ENCODE data around the gene FCN2. TPM values are rescaled to one million over a fixed set of nuclear protein-coding genes. Genes with fewer than 3 reads are reported as not detected.

Gene FCN2
- total RNA-seq, 4 donors from 2014 or later, result not detected

GRCh38 chr9:134864821-134865190 lies 15.8 kb upstream of the FCN2 start:
- H3K27me3 ChIP-seq, result peaks cover 0 to 29% (median 0%) of the 10 kb centered on the region in 4 donors
- WGBS, result 85% methylated on average over 13 of the region's 13 CpGs
- intact Hi-C loops (cut with DNase I), result no loop called here
- H3K4me3 ChIP-seq, result no peak overlapping the region
- no peak for DNase-seq (ENCODE audit: extremely low spot score)
- H3K36me3 ChIP-seq, result no peaks in the 10 kb centered on the region
- peaks cover 0 to 13% (median 9%) of the 10 kb centered on the region in 4 donors for H3K4me1 ChIP-seq
- no peak for TF ChIP-seq EP300 (IDR thresholded peaks at IDR 0.05)
- no peak for TF ChIP-seq POLR2AphosphoS5 (IDR thresholded peaks at IDR 0.05)
- TF ChIP-seq, protein P1, sequence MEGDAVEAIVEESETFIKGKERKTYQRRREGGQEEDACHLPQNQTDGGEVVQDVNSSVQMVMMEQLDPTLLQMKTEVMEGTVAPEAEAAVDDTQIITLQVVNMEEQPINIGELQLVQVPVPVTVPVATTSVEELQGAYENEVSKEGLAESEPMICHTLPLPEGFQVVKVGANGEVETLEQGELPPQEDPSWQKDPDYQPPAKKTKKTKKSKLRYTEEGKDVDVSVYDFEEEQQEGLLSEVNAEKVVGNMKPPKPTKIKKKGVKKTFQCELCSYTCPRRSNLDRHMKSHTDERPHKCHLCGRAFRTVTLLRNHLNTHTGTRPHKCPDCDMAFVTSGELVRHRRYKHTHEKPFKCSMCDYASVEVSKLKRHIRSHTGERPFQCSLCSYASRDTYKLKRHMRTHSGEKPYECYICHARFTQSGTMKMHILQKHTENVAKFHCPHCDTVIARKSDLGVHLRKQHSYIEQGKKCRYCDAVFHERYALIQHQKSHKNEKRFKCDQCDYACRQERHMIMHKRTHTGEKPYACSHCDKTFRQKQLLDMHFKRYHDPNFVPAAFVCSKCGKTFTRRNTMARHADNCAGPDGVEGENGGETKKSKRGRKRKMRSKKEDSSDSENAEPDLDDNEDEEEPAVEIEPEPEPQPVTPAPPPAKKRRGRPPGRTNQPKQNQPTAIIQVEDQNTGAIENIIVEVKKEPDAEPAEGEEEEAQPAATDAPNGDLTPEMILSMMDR (IDR thresholded peaks at IDR 0.05), result no peak
- no peak for TF ChIP-seq POLR2A (IDR thresholded peaks at IDR 0.05; ENCODE audit: low read depth)
- no peak overlapping the region for H3K27ac ChIP-seq (replicated peaks in 1 of 4)
- H3K9me3 ChIP-seq, result no peaks in the 10 kb centered on the region

- TF ChIP-seq POLR2A (IDR thresholded peaks at IDR 0.05; ENCODE audit: low read depth) (no peak), EP300 (IDR thresholded peaks at IDR 0.05) (no peak), POLR2AphosphoS5 (IDR thresholded peaks at IDR 0.05) (no peak)
- TF ChIP-seq, protein P1 (IDR thresholded peaks at IDR 0.05), result no peak
- Histone ChIP-seq H3K4me1 (peaks cover 9 to 24% (median 14%) of the 10 kb centered on the region in 4 donors), H3K4me3 (no peak overlapping the region), H3K27ac (replicated peaks in 1 of 4) (no peak overlapping the region), H3K9me3 (no peaks in the 10 kb centered on the region), H3K36me3 (no peaks in the 10 kb centered on the region), H3K27me3 (peaks cover 0 to 62% (median 0%) of the 10 kb centered on the region in 4 donors)
- 92% methylated on average over 18 of the region's 22 CpGs for WGBS
- intact Hi-C loops (cut with DNase I), result no loop called here
- DNase-seq (ENCODE audit: extremely low spot score), result no peak
Measured at GRCh38 chr9:134867917-134868750, 12.5 kb upstream of the FCN2 start.

- H3K27ac ChIP-seq (replicated peaks in 1 of 4), result no peak overlapping the region
- no peaks in the 10 kb centered on the region for H3K9me3 ChIP-seq
- no peak for DNase-seq (ENCODE audit: extremely low spot score)
- TF ChIP-seq POLR2A (IDR thresholded peaks at IDR 0.05; ENCODE audit: low read depth) (no peak), POLR2AphosphoS5 (IDR thresholded peaks at IDR 0.05) (no peak), EP300 (IDR thresholded peaks at IDR 0.05) (no peak)
- intact Hi-C loops (cut with DNase I), result no loop called here
- H3K4me3 ChIP-seq, result no peak overlapping the region
- peaks cover 5 to 19% (median 12%) of the 10 kb centered on the region in 4 donors for H3K4me1 ChIP-seq
- H3K36me3 ChIP-seq, result no peaks in the 10 kb centered on the region
- 95% methylated on average over 10 of the region's 25 CpGs for WGBS
- H3K27me3 ChIP-seq, result peaks cover 0 to 62% (median 1%) of the 10 kb centered on the region in 4 donors
Measured at GRCh38 chr9:134868751-134869553, 11.7 kb upstream of the FCN2 start.

- no peak for DNase-seq (ENCODE audit: extremely low spot score)
- no peak for TF ChIP-seq POLR2AphosphoS5 (IDR thresholded peaks at IDR 0.05)
- no peak for TF ChIP-seq EP300 (IDR thresholded peaks at IDR 0.05)
- TF ChIP-seq, protein P1 (IDR thresholded peaks at IDR 0.05), result no peak
- TF ChIP-seq POLR2A (IDR thresholded peaks at IDR 0.05; ENCODE audit: low read depth), result no peak
- Histone ChIP-seq H3K27me3 (peaks cover 0 to 56% (median 1%) of the 10 kb centered on the region in 4 donors), H3K36me3 (no peaks in the 10 kb centered on the region), H3K4me3 (no peak overlapping the region), H3K4me1 (peaks cover 0 to 11% (median 9%) of the 10 kb centered on the region in 4 donors), H3K27ac (replicated peaks in 1 of 4) (no peak overlapping the region), H3K9me3 (no peaks in the 10 kb centered on the region)
- intact Hi-C loops (cut with DNase I), result no loop called here
- 89% methylated on average over 8 of the region's 17 CpGs for WGBS
Measured at GRCh38 chr9:134869554-134870300, 10.9 kb upstream of the FCN2 start.

Data from esophagus muscularis mucosa (tissue), 4 donors.